Fibroblast of peridontal ligament (primary cell): ENCODE measurements around the gene PITPNM1.

Source experiments
- DNase-seq: peaks from one replicate; pipeline ENCODE4 v3.0.0-alpha.2; 2010; ENCODE audit errors: extremely low read depth

The PITPNM1 gene

DNA sequence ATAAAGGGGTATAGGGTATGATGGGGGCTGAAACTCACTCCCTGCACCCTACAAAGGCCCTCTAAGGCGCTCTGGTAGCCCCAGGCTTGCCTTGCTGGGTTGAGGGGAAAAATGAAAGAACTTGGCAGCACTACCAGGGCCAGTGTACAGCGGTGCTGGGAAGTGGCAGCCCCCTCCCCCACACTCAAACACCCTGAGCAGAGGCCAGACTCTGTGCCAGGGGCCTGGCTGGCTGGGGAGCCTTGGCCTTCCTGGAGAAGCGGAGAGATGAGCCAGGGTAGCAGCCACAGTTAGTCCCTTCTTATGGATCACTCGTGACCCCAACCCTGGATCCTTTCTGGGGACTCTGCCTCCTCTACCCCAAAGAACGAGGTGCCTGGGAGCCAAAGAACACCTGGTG lies 38.8 kb downstream of the PITPNM1 start:
- no peak for DNase-seq

GRCh38 chr11:67465530-67465929 lies 39.6 kb downstream of the PITPNM1 start:
- DNase-seq = peak; percentile 11

DNA sequence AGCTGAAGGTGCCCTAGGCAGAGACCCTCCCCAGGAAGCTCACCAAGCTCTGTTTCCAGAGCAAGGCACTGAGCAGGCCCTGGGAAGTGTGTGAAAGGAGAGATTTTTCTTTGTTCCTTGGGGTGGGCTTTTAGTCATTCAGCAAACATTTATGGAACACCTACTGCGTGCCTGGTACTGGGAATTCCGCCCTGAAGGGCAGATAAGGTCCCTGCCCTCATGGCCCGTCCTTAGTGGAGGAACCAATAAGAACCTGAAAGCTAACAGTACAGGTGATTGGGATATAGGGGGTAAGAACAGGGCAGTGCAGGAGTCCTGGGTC lies 40.0 kb downstream of the PITPNM1 start:
- DNase-seq = no peak

DNA sequence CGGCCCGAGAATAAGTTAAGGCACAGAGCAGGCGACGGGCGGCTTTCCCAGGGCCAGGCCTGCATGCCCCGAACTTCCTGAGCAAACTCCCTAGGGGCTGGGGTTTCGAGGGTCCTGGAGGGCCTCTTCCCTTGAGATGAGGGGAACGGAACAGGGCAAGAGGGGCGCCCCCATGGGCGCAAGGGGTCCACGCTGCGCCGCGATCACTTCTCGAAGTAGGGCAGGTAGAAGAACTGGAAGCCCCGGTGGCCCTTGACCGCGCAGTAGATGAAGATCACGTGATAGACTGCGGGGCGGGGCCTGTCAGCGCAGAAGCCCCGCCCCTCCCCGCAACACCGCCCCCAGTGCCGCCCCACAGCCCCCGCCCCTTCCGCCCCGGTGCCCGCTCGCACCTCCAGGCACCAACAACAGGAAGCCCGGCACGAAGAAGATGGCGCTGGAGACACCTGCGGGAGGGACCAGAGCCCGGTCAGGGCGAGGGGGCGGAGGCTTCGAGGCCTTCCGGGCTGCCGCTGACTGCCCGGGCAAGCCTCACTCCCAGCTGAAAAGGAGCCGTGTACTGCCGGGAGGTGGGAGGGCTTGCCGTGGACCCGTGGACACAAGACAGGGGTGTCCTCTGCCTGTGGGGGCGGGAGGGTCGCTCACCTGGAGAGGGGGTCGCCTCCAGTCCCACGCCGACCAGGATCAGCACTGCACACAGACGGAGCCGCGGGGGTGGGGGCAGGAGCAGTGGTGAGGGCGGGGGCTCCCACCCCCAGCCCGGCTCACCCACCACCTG lies 40.6 kb downstream of the PITPNM1 start:
- DNase-seq = peak; percentile 23

GRCh38 chr11:67463680-67464410 lies 41.3 kb downstream of the PITPNM1 start:
- DNase-seq = no peak

DNA sequence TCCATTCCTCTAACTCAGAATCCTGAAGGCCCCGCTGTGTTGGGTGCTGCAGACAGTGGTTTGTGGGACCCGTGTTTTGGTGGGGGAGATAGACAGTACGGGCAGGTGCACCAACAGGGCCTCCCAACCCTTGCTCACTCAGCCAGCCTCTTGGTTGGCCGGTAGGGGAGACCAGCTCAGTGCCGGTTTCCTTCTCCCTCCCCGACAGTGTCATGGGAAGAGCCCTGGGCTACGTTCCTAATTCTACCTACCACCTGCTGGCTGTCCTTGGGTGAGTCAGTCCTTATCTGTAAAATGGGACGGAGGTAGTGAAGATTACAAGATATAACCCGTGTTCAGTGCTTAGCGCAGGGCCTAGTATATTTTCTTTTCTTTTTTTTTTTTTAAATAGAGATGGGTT lies 42.0 kb downstream of the PITPNM1 start:
- no peak for DNase-seq

DNA sequence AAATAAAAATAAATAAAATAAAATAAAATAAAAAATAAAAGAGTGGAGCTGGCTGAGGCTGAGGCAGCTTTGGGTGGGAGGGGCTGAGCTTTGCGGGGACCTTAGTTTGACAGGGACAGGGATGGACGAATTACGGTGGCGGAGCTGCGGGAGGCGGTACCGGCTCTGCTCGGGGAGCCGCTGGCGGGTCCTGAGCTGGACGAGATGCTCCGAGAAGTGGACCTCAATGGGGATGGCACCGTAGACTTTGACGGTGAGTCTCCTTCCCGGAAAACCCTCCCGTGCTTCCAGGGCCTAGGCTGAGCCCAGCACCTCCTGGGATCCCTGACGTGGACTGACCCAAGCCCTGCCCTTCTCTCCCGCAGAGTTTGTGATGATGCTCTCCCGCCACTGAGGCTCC lies 46.9 kb downstream of the PITPNM1 start:
- DNase-seq = no peak

DNA sequence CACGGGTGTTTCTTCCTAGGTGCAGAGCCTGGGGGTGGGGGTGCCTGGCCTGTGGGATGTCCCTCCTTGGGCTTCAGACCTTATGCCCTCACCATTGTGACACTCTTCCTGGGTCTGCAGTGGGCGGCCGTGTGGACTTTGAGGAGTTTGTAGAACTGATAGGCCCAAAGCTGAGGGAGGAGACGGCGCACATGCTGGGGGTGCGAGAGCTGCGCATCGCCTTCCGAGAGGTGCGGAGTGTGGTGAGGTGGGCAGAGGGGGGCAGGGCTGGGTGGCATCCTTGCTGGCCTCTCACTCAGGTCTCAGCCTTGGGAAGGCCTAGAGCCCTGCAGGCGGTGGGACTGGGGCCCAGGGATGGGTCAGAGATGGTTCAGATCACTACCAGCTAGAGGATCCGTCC lies 47.7 kb downstream of the PITPNM1 start:
- DNase-seq = no peak

- no peak for DNase-seq
These were observed 49.0 kb downstream of the PITPNM1 start for GRCh38 chr11:67456068-67456705.

GRCh38 chr11:67455054-67455453 lies 50.1 kb downstream of the PITPNM1 start, which contains the start of gene CABP4:
CABP4 (plus strand) TSS chr11:67455354; CDS start chr11:67455424, 70 bp downstream.
- DNase-seq = no peak

DNA sequence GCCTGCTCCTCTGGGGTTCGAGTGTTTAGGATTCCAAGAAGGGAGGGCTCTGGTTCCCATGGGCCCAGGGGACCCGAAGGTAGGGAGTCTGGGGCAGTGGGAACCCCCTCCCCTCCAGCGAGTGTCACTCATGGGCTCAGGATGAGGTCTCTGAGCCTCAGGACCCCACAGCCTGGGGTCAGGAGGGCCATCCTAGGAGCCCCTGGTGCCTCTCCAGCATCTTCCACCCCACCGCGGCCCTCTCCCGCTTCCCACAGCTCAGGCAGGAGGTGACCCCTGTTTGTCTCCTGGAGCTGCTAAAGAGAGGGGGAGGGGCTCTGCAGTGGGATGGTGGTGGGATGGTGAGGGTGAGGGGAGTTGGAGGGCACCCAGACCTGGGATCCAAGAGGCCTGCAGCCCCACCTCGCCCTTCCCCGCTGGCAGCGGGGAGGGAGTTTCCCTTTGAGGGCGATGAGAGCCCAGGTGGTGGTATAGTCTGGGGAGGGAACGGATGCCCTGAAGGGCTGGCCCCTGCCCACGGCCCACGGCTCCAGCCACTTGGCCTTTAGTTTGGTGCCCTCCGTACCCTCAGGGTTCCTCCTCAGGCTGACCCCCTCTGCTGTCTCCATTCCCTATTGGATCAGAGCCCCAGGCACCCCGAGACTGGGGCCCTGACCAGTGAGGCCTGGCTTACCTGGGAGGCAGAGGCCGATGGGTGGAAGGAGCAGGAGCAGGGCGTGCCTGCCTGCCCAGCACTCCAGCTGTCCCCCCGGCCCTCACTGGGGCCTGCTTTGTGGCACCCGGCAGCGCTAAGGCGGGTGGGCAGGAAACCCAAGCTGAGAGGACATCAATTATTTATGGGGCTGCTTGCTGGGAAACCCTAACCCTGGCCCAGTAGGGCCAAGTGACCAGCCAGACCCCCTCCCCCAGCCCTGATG lies 51.1 kb downstream of the PITPNM1 start:
- no peak for DNase-seq

DNA sequence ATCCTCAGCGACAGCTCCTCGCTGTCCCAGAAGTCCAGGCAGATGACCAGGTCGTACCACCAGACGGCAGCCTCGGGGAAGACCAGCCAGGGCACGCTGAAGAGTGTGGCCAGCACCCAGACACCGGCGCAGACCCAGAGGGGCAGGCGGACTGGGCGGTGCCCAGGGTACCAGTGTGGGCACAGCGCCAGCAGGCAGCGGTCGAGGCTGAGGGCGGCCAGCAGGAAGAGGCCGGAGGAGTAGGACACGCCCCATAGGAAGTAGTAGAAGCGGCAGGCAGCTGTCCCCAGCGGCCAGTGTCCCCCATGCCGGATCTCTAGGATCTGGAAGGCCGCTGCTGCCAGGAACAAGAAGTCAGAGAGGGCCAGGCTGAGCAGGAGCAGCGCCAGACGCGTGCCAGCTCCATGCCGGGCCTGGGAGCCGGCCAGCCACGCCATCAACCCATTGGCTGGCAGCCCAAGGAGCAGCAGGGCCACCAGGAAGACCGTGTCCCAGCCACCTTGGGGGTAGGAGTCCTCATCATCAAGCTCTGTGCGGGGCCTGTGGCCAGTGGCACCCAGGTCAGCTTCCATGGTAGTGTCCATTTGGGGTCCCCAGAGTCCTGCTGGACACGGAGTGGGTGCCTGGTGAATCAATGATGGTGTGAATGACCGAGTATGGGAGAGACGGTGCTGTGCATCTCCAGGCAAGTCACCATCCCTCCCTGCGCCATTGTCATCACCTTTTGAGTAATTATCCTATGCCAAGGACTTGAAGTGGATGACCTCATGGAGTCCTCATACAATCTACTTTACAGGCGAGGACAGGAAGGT lies 52.8 kb downstream of the PITPNM1 start, which contains the start of gene GPR152:
TSS of gene GPR152 (minus strand) at position 589 of the 812 bp plus-strand sequence. CDS start at position 584, 5 bp downstream.
- DNase-seq = no peak

DNA sequence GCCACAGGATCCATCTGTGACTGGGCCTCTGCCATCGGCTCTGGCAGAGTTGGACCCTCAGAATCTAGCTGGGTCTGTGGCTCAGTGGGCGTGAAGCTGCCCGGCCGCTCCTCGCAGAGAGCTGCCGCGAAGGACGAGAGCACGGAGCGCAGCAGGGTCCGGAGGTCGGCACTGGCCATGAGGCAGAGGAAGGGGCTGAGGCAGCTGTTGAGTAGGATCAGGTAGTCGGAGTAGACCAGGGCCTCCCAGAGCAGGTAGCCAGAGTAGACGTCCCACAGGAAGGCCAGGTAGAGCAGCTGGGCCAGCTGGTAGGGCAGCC lies 53.5 kb downstream of the PITPNM1 start:
- no peak for DNase-seq

DNA sequence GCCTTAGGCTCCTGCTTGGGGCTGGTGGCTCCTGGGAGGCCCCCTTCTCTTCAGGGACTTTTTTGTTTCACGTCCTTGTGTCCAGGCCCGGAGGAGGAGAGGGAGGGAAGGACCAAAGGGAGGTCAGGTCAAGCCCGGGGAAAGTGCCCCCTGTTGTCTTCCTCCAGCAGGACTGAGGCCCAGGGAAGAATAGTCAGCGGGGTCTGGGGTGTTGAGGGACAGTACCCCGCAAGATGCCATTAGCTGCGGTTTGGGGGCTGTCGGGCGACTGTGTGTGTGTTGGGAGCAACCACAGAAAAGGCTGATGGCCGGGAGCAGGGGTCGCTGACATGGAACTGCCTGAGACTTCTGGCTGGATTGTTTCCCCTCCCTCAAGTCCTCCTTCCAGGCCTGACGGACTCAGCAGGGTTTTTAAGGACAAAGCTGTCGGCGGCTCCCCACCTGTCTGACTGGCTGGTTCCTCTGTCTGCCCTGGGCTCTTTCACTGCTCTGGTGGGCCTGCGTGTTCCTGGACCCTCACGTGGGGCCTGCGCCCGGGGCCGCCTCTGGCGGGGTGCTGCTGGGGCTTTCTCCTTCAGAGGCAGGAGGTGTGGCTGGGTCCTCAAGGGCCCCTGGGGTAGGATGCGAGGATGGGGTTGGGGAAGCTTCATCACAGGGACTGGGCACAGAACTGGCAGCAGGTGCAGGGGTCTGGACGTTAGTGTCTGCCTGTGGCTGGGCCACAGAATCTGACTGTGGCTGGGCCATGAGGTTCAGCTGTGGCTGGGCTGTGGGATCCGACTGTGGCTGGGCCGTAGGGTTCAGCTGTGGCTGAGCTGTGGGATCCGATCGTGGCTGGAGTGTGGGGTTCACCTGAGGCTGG lies 54.1 kb downstream of the PITPNM1 start:
- no peak for DNase-seq

DNA sequence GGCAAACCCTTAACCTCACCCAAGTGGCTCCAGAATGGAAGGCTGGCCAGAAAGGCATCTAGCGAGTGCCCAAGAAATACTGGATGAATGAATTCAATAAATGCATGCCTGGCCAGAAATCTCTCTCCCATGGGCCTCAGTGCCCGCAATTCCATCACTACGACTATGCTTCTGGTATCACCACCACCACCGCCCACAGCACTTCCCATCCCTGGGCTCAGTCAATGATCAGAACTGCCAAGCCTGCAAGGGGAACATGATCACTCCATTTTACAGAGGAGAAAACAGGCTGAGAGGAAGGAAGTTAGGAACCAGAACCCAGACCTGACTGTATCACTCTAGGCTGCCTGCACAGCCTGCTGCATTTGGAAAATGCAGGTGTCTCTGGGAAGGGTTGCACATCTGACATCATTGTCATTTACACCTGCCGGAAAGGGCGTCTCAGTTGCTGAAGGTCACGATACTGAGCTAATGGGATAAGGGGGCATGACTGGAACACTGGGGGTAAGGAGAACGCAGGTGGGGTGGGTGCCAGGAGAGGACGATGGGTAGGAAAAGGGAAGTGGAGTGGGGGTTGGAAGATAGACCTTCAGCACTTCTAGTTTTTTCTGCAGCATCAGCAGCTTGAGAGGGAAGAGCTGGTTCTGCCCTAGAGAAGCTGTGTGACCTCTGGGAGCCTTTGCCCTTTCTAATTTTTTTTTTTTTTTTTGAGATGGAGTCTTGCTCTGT lies 55.9 kb downstream of the PITPNM1 start:
- no peak for DNase-seq

DNA sequence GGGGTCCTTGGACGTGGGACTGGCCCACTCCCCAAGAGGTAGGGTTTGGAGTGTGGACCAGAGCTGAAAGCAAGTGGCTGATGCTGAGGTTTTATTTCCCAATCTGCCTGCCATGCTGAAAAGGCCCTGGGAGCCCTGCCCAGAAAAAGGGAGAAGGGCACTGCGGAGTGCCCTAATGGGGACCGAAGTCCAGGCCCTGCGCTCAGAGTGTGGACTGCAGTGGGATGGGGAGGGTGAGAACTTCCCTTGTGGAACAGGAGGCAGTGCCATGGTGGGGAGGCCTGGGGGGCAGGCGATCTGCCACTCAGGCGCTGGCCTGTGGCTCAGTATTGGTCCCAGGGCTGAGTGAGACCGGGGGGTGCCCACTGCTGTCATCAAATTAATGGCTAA lies 56.9 kb downstream of the PITPNM1 start:
- DNase-seq = no peak

- no peak for DNase-seq
These were observed 59.6 kb downstream of the PITPNM1 start for GRCh38 chr11:67445515-67445914.

- DNase-seq = no peak
These were observed 62.4 kb downstream of the PITPNM1 start for GRCh38 chr11:67442504-67443404.
